Measurements from ENCODE around the gene NTPCR.
A peak's percentile ranks its signal among the peaks of the same experiment; 100 is the strongest.

The NTPCR gene

GRCh38 chr1:232952514-232953499 lies 2.4 kb downstream of the NTPCR start:
- DNase-seq (ENCODE audit: low spot score): peak; percentile 60
- peak; percentile 43 for TF ChIP-seq CTCF (IDR thresholded peaks at IDR 0.05; ENCODE audit: extremely low read depth, missing control alignments)

GRCh38 chr1:232954594-232955365 lies 4.4 kb downstream of the NTPCR start:
- TF ChIP-seq CTCF (IDR thresholded peaks at IDR 0.05; ENCODE audit: extremely low read depth, missing control alignments): no peak
- DNase-seq (ENCODE audit: low spot score): no peak

- no peak for TF ChIP-seq CTCF (IDR thresholded peaks at IDR 0.05; ENCODE audit: extremely low read depth, missing control alignments)
- no peak for DNase-seq (ENCODE audit: low spot score)
Observed at GRCh38 chr1:232956081-232956480, 5.7 kb downstream of the NTPCR start.

- no peak for DNase-seq (ENCODE audit: low spot score)
- TF ChIP-seq CTCF (IDR thresholded peaks at IDR 0.05; ENCODE audit: extremely low read depth, missing control alignments): no peak
Observed at GRCh38 chr1:232958067-232958466, 7.7 kb downstream of the NTPCR start.

GRCh38 chr1:232962761-232963745 lies 12.6 kb downstream of the NTPCR start:
- DNase-seq (ENCODE audit: low spot score): no peak
- TF ChIP-seq CTCF (IDR thresholded peaks at IDR 0.05; ENCODE audit: extremely low read depth, missing control alignments): no peak

GRCh38 chr1:232964601-232965000 lies 14.2 kb downstream of the NTPCR start:
- DNase-seq (ENCODE audit: low spot score): no peak
- no peak for TF ChIP-seq CTCF (IDR thresholded peaks at IDR 0.05; ENCODE audit: extremely low read depth, missing control alignments)
